SHP77 (cell line): ENCODE measurements around the gene NRCAM.
A peak's percentile ranks its signal among the peaks of the same experiment; 100 is the strongest.

Experiments
- DNase-seq, 2 experiments: peaks; one replicate each; lab custom pipeline; 2025; lab: John Stamatoyannopoulos, UW

NRCAM gene

GRCh38 chr7:108203537-108203936 is 252.7 kb downstream of the NRCAM start:
- peak; percentile 78 to 79 for DNase-seq

GRCh38 chr7:108202743-108203142 is 253.5 kb downstream of the NRCAM start:
- DNase-seq, result no peak

DNA sequence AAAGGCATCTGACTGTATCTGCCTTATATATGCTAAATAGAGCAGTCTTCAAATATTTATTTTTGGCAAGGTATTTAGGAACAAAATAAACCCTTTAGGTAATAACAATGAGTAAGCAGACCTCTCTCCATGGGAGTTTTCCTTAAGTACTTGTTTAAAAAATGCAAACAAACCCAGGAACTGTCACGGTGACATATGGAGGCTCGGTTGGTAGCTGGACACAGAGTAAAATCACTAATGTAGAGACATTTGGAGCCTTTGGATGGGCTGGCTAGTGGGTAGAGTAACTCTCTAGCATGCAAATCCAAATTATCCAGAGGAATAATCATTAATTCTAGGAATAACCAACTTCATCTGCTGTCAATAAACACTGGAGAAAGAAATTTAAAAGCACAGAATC is 254.5 kb downstream of the NRCAM start:
- DNase-seq, result no peak

DNA sequence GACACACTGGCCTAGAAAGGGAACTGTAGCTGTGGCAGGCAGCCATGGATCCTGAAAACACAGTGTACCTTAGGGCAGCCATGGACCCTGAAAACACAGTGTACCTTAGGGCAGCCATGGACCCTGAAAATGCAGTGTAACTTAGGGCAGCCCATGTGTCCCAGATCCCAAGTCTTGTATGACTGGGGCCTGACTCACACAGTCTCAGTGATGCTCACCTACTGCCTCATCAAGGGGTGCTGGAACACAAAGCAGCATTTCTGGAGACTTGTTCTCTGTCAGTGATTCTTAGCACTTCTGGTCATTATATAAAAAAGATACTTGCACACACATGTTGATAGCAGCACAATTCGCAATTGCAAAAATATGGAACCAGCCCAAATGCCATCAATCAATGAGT is 255.9 kb downstream of the NRCAM start:
- no peak for DNase-seq

DNA sequence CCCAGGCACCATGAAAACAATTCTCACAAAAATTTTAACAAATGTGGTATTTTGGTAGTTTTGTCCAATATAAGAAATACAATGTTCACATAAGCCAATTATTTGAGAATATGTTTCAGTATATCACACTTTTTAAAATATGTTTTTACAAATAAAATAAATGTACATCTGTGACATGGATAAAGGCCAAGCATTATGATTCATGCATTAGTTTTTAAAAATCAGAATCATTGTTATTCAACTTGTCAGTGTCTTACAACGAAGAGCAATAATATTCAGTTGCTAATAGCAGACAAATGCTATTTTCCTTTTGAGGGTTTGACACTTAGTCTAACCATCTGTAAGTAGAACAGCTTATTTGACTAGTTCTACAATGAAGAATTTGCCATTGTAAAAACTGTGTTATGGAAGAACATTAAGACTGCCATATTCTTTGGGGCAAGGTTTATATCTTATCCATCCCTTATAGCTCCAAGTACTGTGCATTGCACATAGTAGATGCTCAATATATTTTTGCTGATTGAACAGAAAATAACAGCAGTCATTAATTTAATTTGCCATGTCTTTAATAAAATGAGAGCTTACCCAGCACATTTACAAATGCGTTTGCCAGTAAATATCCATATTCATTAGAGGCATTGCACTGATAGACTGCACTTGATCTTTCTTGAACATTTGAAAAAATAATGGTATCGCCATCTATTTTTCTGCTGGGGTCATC is 258.7 kb downstream of the NRCAM start:
- no peak for DNase-seq

- no peak for DNase-seq
Measured at GRCh38 chr7:108196004-108196403, 260.2 kb downstream of the NRCAM start.

DNA sequence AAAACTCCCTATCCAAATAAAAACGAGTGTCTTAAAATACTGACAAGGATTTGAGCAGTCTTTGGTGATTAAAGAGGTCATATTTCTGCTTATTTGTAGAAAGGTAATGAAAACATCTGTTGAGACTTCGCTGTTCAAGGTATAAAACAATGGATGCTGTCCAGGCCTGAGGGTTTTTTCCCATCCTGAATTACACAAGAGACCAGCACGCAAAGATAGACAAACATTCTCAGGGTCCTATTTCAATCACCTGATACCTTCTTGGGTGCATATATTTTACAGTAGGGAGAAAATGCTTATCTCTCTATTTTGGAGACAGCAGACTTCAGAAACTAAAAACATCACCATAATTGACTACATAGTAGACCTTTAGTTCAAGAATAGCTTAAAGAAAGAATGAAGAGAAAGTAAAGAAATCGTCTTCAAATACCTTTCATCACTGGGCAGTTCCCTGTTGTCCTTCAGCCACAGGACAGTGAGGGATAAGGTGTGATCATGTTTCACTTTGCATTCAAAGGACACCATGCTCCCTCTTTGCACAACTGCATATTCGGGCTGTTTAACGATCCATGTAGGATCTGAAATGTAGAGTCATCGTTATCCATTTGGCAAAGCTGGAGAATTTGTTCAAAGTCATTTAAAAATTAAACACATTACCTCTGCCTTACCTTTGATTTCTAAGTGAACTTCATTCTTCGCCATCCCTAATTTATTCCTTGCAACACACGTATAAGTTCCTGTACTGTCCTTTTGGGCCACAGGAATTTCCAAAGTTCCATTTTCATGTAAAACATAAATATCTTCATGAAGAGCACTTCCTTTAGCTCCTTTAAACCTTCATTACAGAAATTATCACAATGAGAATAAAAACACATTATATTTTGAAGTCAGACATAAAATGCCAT is 262.4 kb downstream of the NRCAM start:
- no peak for DNase-seq

GRCh38 chr7:108190891-108191290 is 265.3 kb downstream of the NRCAM start:
- DNase-seq, result no peak

DNA sequence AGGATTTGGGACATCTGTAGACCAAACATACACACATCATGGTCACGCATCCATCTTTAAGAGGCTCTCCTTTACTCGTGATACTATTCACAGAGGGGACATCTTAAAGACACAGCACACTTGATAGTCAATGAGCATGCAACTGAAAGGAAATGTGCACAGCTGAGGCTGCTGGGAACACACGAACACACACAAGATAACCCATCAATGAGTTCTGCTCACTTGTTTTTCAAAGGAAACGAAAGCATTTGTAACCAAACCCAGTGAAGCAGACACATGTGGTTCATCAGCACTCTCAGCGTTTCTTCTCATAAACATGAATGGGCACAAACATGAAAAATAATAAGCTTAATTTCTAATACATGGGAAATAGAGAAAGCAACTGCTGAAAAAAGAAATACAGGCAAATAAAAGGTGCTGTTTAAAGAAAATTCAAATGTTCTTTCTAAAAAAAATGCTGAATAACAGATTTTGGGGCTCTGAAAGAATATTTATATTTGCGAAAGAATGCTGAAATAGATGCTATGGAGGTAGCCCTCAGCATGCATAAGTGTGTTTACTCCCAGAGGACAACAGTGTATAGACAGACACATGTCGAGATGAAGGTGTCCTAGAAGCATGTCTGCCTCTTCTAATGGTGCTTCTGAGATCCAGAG is 266.4 kb downstream of the NRCAM start:
- DNase-seq, result no peak

GRCh38 chr7:108188724-108189123 is 267.5 kb downstream of the NRCAM start:
- DNase-seq, result no peak

GRCh38 chr7:108181073-108181985 is 274.9 kb downstream of the NRCAM start:
- DNase-seq, result peak in 1 of 2 experiments; percentile 15

DNA sequence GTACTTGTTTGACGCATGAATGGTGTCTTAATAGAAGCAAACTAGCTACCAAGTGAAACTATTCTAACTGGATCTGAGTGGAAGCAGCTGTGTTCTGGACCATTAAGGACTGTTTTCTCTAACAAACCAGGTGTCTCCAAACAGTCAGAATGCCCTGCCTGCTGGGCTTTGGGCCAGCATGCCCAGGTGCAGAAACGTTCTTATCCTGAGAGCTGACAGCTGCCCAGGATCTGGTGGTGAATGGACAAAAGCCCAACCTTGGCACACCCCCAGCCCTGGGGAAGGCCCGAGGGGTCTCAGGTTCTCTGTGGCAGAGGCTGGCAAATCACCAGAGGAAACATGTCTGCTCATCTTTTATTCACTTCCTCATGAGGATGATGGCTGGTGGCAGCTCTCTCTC is 277.8 kb downstream of the NRCAM start:
- peak; percentile 94 to 95 for DNase-seq

GRCh38 chr7:108171164-108171563 is 285.1 kb downstream of the NRCAM start:
- DNase-seq, result no peak

DNA sequence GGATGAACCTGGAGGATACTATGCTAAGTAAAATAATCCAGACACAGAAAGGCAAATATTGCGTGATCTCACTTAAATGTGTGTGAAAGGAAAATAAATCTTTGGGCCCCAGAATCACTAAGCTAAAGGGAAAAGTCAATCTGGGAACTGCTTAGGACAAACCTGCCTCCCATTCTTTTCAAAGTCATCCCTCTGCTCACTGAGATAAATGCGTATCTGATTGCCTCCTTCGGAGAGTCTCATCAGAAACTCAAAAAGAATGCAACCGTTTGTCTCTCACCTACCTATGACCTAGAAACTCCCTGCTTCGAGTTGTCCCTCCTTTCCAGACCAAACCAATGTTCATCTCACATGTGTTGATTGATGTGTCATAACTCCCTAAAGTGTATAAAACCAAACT is 286.0 kb downstream of the NRCAM start:
- no peak for DNase-seq

DNA sequence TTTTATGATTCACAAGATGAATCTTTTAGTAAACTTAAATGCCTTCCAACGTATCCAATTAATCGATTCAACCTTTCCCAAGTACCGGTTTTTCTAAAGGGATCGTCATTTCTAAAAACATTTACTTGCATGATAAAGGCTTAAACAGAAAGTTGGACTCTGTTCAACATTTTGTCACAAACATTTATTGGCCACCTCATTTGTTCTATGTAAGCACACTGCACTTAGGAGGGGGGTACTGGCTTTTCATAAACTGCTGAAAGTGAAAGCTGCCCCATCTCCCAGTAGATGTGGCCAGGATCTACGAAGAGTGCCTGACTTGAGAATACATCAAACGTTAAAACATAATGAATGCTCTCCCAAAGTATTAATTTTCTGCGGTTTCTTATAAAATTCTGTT is 288.8 kb downstream of the NRCAM start:
- DNase-seq, result no peak

DNA sequence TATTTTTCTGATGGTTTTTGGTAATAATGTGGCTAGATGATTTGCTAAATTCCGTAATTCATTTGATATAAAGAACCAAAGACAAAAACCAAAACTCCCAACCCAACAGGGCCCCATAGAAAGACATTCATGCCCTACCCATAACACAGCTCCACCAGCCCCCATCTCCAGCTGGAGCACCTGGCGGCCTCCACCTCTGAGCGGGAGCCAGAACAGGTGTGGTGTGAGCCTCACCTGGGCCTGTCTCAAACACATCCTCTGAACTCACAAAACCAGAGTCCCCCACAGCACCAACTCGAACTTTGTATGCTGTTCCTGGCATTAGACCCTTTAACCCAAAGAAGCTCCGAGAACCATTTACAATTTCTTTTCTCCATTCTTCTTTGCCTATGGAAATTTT is 289.5 kb downstream of the NRCAM start:
- no peak for DNase-seq

DNA sequence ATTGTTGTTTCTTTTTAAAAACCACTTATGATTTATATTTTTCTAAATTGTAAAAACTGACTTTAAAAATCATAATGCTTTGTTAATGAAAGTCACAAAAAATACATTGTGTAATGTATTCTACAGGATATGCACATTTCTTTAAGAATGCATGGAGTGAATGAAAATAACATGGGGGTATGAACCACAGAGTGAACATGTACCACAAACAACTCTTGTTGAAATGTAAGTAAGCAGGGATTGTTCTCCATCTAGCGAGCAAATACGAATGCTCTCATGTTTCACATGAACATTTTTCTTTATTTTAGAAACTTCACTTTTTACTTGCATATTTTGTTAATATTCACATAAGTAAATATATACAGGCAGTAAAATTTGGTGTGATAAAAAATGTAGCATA is 290.5 kb downstream of the NRCAM start:
- DNase-seq, result no peak

DNA sequence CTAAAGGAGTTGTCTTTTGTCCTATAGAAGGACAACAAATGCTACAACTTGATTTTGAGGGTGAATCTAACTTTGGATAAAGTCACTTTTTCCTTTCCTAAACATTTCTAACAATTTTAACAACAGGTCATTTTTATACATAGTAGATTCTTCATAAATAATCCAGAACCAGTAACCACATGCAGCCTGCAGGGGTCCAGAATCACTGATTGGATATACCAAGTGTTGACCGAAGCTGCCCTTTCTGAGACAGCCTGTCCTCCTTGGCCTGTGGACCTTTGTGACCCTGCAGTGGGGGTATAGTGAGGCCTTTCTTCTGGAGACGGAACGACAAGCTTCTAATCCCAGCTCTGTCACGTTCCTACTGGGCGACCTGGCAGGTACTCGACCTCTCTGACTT is 291.3 kb downstream of the NRCAM start:
- no peak for DNase-seq

- DNase-seq, result no peak
Measured at GRCh38 chr7:108164342-108164741, 291.9 kb downstream of the NRCAM start.

- no peak for DNase-seq
Measured at GRCh38 chr7:108158776-108159175, 297.5 kb downstream of the NRCAM start.

DNA sequence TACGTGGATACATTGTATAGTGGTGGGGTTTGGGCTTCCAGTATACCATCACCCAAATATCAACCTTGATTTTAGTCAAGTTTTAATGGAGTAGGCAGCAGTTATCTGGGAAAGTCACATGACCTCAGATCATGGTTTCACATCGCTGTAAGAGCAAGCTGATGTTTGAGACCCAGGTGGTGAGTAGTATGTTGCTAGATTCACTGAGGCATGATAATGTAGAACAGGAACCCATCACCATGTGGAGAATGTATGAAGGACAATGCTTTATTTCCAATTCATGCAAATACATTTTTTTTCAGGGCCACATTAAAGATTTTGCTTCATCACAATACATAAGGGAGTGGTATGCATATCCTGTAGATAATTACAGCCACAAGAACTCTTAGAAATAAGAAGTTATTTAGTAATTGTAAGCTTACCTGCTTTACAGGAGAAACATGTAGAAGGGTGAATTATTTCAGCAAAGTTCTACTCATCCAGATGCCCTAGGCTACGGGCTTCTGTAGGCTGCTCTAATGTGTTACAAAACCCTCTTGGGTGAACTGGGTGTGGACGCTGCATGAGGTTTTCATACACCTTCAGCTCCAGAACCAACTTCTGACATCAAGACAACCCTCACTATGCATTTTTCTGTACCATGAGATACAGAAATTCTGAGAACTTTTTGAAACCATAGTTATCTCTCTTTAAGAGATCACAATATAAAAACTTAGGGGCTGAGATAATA is 298.5 kb downstream of the NRCAM start:
- no peak for DNase-seq
